ENCODE results near the gene NAP1L5. TPM values are rescaled to one million over a fixed set of nuclear protein-coding genes. Genes with fewer than 3 reads are reported as not detected.

Gene NAP1L5
- total RNA-seq, 1 donor from 2014 or later = 4.4 TPM

DNA sequence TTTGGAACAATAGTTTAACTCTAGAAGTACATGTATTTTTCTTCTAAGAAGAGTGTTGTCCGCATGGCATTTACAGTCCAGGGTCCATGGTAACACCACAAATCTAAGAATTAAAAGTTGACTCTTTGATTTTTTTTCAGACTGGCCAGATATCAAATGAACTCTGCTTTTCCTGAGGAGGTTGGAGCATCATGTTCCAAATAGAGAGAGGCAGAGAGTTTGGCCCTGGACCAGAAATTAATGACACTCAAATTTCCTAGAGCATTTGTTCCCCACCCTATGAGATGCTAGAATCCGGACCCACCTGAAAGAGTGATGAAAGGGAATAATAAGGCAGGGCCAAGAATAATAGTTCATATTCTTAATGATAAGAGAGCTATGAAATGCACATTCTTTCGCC, 47.0 kb upstream of the NAP1L5 start:
- Mint-ChIP-seq H3K4me1 (ENCODE audit: unreplicated experiment) (no peaks in the 10 kb centered on the region), H3K27me3 (ENCODE audit: unreplicated experiment) (no peaks in the 10 kb centered on the region), H3K9me3 (ENCODE audit: unreplicated experiment) (no peaks in the 10 kb centered on the region), H3K27ac (ENCODE audit: unreplicated experiment) (no peak overlapping the region), H3K36me3 (ENCODE audit: low read depth, unreplicated experiment) (peaks cover 23% of the 10 kb centered on the region), H3K4me3 (ENCODE audit: unreplicated experiment) (no peak overlapping the region)
- no peak for DNase-seq (ENCODE audit: low spot score)
- no peak for TF ChIP-seq CTCF (IDR thresholded peaks at IDR 0.05; ENCODE audit: unreplicated experiment)

DNA sequence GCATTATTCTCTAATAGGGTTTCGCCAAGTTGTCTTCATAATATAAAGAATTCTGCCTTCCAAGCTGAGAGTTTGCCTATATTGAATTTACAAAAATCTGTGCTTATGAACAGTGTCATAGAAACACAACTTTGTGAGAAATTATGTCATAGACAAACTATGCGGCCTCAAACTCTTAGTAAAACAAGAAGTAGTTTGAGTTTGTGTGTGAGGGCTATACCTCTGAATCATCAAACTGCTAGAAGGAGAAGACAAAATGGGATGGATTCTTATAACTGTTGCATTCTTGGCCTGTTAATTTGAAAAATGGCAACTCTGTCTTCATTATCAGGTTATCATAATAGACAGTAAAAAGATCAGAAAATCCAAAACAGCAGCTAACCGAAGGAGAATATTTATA, 46.1 kb upstream of the NAP1L5 start:
- no peaks in the 10 kb centered on the region for H3K27me3 Mint-ChIP-seq (ENCODE audit: unreplicated experiment)
- no peak for TF ChIP-seq CTCF (IDR thresholded peaks at IDR 0.05; ENCODE audit: unreplicated experiment)
- H3K36me3 Mint-ChIP-seq (ENCODE audit: low read depth, unreplicated experiment) = peaks cover 18% of the 10 kb centered on the region
- no peak overlapping the region for H3K4me3 Mint-ChIP-seq (ENCODE audit: unreplicated experiment)
- H3K4me1 Mint-ChIP-seq (ENCODE audit: unreplicated experiment) = no peaks in the 10 kb centered on the region
- no peak for DNase-seq (ENCODE audit: low spot score)
- H3K9me3 Mint-ChIP-seq (ENCODE audit: unreplicated experiment) = no peaks in the 10 kb centered on the region
- no peak overlapping the region for H3K27ac Mint-ChIP-seq (ENCODE audit: unreplicated experiment)

GRCh38 chr4:88742561-88742960, 44.9 kb upstream of the NAP1L5 start:
- Mint-ChIP-seq H3K36me3 (ENCODE audit: low read depth, unreplicated experiment) (peaks cover 9% of the 10 kb centered on the region), H3K9me3 (ENCODE audit: unreplicated experiment) (no peaks in the 10 kb centered on the region), H3K4me1 (ENCODE audit: unreplicated experiment) (no peaks in the 10 kb centered on the region), H3K27me3 (ENCODE audit: unreplicated experiment) (no peaks in the 10 kb centered on the region), H3K4me3 (ENCODE audit: unreplicated experiment) (no peak overlapping the region), H3K27ac (ENCODE audit: unreplicated experiment) (no peak overlapping the region)
- TF ChIP-seq CTCF (IDR thresholded peaks at IDR 0.05; ENCODE audit: unreplicated experiment) = no peak
- DNase-seq (ENCODE audit: low spot score) = no peak

GRCh38 chr4:88738180-88738579, 40.6 kb upstream of the NAP1L5 start:
- H3K4me3 Mint-ChIP-seq (ENCODE audit: unreplicated experiment) = no peak overlapping the region
- no peak for DNase-seq (ENCODE audit: low spot score)
- no peaks in the 10 kb centered on the region for H3K9me3 Mint-ChIP-seq (ENCODE audit: unreplicated experiment)
- peaks cover 2% of the 10 kb centered on the region for H3K27me3 Mint-ChIP-seq (ENCODE audit: unreplicated experiment)
- H3K4me1 Mint-ChIP-seq (ENCODE audit: unreplicated experiment) = no peaks in the 10 kb centered on the region
- no peak for TF ChIP-seq CTCF (IDR thresholded peaks at IDR 0.05; ENCODE audit: unreplicated experiment)
- H3K36me3 Mint-ChIP-seq (ENCODE audit: low read depth, unreplicated experiment) = peaks cover 3% of the 10 kb centered on the region
- H3K27ac Mint-ChIP-seq (ENCODE audit: unreplicated experiment) = no peak overlapping the region

DNA sequence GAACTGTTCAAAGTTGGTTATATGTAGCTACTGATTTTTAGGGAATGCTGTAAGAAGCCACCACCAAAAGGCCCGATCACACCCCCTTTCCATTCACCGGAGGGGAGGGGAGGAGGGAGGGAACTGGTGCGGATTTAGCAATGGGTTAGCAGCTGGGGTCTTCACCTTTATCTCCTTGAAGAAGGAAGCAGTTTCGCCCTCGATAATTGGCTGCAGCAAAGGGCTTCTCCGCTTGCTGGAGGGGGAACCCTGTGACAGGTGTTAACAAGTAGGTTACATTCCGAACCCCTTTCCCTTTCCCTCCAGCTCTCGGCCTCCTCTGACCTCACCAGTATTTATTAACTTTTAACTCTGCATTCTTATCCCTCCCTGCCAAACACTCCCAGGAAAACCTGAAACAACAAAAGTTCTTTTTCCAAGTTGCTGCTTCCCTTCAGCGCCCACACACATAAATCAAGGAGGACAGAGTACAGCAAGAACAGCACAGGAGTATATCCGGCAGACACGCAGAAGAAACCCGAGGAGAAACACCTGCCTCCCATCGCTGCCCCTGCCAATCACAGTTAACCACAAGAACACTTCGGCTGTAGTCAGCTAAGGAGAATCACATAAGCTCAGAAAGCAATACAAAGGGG, 39.8 kb upstream of the NAP1L5 start:
- Mint-ChIP-seq H3K4me3 (ENCODE audit: unreplicated experiment) (no peak overlapping the region), H3K27me3 (ENCODE audit: unreplicated experiment) (peaks cover 2% of the 10 kb centered on the region), H3K36me3 (ENCODE audit: low read depth, unreplicated experiment) (peaks cover 3% of the 10 kb centered on the region), H3K9me3 (ENCODE audit: unreplicated experiment) (no peaks in the 10 kb centered on the region), H3K4me1 (ENCODE audit: unreplicated experiment) (no peaks in the 10 kb centered on the region), H3K27ac (ENCODE audit: unreplicated experiment) (peak overlapping the region; percentile 14)
- TF ChIP-seq CTCF (IDR thresholded peaks at IDR 0.05; ENCODE audit: unreplicated experiment) = no peak
- no peak for DNase-seq (ENCODE audit: low spot score)
